NCI-H2227 treated with DMSO at 0.1 percent for 48 hours (cell line): ENCODE measurements around the gene C16orf90.

ENCODE experiments used
- DNase-seq: peaks from one replicate; lab custom pipeline; 2025; lab: John Stamatoyannopoulos, UW

Gene C16orf90, protein sequence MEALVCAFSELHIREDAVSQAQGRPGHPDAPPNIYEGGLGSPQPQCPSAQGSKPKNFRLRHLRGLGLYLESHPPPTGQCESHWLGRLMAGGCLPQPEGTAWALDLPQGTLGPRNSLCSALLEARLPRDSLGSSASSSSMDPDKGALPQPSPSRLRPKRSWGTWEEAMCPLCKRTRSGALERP

DNA sequence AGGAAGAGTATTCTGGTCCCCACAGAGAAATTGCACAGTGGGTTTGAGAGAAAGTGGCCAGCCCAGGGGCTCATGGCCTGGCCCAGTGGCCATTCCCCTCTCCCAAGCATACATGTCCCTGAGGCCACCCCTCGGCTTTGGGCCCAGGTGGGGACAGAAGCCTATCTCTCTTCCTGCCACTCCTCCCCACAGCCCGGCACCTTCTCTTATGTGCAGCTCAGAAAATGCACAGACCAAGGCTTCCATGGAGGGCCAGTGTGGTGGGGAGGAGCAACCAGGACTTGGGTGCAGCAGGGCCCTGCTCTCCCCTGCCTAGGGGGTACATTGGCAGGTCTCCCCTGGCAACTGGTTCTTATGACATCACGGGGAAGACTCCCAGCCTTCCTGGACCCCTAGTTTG is at the start of gene C16orf90:
C16orf90 (minus strand) TSS at position 314 of the 400 bp plus-strand sequence; CDS start at position 246, 68 bp downstream.
- DNase-seq = no peak

DNA sequence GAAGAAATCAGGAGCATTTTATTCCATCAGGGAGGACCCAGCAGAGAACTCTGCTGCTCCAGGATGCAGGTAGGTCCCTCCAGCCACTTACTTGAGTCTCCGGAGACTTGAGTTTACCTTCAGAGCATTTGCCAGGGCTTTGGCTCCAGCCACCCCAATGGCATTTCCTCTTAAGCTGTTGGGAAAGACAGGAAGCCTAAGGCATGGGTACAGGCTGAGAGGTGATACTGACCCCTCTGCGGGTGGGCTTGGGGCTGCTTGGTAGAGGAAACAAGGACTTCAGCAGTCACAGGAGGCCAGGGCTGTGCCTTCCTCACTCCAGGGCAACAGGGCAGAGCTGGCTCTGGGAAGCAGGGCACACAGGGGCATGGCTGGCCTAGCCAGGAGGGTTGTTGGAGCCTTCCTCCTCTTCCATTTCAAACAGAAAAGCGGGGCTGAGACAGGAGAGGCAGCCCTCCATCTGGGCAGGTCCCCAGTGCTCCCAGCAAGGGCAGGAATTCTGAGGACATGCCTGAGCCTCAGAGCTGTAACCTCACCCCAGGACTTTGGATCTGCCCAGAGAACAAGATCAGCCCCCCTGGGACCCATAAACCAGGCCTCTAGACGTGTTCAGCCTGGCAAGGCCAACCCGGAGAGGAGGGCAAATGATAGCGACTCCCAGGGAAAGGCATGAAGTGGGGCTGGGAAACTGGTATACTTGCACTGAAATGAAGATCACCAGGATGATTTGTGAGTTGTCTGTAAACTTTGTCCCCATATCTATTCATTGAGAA is 47.5 kb upstream of the C16orf90 start:
- no peak for DNase-seq

DNA sequence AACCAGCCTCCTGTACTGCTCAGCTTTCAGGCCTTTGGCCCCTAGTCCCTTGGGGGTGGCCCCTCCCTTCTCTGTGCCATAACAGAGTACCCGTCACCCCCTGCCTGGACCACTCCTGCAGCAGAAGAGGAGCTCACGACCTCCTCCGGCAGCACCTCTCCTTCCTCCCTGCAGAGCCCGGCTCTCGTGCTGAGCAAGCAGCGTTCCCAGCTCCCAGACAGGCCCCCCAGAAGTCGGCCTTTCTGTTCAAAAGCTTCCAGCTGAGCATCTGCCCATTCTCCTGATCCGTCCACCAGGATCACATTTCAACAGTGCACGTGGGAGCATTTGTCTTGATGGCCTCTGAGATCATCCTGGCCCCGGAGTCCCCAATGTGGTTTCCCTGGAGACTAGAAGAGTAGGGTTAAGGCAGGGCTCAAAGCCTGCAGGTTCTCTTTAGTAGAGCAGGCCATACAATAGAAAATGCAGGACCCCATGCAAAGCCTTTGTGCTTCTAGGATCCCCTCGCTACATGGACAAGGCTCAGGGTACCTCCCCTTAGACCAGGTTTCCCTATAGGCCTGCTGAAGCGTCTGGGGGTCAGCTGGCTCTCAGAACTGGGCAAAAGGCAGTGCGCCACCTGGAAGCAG is 46.4 kb upstream of the C16orf90 start:
- DNase-seq = no peak

DNA sequence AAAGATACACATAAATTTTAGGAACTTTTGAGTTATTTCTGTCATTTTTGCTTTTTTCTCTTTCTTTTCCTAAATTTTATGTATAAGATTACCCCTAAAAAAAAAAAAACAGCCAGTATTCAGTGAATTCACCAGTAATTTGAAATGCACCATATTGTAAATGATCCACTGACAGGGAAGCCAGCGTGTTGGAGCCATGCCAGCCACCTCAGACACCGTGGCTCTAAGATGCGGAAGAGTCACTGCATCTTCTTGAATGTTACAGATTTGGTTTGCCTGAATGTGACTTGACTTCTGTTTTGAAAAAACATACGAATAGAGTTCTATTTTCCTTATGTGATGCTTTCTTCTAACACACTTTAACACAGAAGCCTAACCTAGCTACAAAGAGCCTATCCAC is 42.9 kb upstream of the C16orf90 start:
- DNase-seq = no peak

DNA sequence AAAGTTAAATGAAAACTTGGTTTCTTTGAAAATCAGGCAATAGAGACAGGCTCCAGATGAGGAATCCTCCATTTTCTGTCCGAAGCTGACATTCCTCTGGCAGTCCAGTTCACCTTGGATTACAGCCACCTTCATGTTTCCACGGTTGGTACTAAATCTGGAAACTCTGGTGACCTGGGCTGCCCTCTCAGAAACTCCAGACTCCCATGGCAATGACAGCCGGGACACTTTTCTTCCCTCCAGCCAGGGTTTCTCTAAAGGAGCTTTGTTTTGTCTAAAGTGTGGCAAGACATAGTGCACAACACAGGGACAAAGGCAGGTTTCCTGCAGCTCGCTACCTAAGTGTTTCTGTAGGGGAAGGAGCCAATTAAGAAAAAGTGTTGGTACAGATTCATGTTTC is 41.6 kb upstream of the C16orf90 start:
- DNase-seq = no peak

DNA sequence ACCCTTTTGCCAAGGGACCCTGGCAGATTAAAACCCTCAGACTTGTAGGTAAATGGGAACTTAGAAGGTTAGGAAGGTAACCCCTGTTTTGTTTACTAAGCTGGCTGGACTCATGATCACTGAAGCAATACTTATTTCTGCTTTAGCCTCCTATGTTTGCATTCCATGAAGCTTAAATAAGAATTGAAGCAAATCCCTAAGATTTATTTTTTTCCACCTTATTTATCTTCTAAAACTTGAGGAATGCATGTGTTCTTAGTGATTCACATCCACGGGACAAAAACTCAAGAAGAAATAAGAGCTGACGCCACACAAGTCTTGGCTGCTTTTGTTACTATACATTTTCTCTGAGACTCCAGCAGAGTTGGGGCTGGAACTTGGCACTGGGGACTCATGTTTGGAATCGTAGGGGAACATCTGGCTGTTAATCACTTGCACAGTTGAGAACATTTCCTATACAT is 41.0 kb upstream of the C16orf90 start:
- no peak for DNase-seq

DNA sequence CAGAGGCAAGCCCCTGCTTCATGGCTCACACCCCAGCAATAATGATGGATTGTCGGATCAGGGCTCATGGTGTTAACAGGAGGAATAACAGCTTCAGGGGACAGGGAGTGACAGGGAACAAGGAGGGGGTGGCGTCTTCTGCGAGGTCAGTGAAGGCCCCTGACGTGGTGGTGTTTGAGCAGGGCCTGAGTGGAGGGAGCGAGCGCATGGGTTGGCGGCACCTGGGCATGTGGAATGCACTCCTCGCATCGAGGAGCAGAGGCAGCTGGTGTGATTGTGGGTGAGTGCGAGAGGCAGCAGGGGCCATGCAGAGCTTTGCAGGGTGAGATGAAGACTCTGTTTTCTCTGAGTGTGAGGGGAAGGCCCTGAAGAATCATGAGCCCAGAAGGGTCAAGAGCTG is 38.8 kb upstream of the C16orf90 start:
- DNase-seq = no peak

DNA sequence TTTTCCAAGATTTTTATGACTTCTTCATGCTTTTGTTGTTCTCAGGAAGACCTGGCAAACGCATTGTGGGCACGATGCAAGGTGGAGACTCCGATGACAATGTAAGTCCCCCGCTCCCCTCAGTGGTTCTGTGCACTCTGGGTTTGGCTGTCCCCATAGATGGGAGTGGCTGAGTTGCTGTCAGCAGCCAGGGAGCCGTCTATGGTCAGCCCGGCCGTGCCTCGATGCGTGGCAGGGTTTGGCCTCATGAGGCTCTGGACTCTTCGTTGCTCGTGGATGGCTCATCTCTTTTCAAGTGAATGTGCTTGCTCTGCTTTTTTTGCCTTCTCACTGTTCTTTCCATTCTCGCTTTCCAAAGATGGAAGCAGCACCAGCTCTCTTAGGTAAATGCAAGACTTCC is 37.5 kb upstream of the C16orf90 start:
- DNase-seq = no peak

DNA sequence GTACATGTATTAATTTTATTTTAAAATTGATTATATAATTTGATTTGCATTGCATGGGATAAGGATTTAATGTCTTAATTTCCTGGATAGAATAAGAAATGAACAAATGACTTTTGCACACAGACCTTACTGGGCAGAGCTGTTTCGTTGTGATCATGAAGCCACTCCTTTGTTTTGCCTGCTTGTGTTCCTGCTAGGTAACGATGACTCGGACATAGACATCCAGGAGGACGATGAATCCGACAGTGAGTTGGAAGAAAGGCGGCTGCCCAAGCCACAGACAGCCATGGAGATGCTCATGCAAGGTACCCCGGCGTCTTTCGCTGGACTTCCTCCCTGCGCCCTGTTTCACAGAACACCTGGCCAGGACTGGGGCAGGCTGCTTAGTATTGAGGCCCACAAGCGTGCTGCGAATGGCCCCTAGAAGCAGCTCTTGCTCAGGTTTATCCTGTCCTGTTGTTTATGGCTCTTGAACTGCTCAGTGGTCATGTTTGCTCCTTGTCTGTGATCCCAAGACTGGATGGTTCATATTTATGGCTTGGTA is 35.2 kb upstream of the C16orf90 start:
- no peak for DNase-seq

DNA sequence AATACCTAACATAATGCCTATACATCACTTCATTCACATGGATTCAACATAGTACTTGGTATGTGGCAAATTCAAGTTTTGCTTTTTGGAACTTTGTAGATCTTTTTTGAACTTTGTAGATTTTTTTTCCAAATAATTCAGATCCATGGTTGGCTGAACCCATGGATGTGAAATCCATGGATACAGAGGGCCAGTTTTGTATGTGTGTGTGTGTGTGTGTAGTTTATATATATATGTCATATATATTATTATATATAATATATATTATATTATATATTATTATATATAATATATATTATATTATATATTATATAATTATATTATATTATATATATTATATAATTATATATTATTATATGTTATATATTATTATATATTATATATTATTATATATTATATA is 33.9 kb upstream of the C16orf90 start:
- DNase-seq = no peak

DNA sequence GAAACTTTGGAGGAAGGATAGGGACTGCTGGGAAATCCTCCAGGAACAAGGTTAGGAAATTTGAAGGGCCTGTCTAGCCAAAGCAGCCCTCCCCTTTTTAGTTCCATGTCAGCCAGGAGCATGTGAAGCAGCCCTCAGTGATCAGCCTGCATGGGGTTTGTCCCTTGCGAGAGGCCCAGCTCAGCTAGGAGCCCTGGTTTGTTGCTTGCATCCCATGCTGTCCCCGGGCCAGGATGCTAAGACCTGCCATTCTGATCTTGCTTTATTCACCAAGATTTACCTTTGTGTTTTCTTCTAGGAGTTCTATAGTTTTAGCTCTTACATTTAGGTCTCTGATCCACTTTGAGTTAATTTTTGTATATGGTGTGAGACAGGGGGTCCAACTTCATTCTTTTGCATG is 33.1 kb upstream of the C16orf90 start:
- DNase-seq = no peak

DNA sequence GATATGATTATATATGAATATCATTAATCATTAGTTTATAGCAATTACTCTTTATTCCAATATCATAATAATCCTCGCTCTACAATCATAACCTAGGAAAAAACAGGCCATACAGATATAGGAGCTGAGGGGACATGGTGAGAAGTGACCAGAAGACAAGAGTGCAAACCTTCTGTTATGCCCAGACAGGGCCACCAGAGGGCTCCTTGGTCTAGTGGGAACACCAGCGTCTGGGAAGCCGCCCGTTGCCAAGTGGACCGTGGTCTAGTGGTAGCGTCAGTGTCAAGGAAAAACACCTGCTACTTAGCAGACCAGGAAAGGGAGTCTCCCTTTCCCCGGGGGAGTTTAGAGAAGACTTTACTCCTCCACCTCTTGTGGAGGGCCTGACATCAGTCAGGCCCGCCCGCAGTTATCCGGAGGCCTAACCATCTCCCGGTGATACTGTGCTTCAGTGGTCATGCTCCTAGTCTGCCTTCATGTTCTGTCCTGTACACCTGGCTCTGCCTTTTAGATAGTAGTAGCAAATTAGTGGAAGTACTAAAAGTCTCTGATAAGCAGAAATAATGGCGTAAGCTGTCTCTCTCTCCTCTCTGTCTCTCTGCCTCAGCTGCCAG is 32.0 kb upstream of the C16orf90 start:
- peak; percentile 46 for DNase-seq

DNA sequence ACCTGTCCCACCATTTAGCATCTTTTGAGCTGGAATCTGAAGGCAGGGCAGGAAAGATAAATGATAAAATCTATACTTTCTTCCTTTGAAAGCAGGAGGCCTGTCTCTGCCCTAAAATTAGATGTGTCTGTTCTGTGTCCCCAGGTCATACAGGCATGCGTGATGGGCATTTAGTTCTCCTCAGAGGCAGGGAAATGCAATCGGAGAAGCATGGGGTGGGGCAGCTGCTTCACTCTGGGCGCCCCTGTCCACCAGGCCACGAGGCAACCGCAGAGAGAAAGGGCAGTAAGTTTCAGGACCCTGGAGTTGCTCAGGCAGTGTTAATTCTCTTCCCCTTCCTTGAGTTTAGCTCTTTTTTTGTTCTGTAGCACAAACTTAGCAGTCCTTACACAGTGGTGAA is 30.7 kb upstream of the C16orf90 start:
- DNase-seq = no peak

DNA sequence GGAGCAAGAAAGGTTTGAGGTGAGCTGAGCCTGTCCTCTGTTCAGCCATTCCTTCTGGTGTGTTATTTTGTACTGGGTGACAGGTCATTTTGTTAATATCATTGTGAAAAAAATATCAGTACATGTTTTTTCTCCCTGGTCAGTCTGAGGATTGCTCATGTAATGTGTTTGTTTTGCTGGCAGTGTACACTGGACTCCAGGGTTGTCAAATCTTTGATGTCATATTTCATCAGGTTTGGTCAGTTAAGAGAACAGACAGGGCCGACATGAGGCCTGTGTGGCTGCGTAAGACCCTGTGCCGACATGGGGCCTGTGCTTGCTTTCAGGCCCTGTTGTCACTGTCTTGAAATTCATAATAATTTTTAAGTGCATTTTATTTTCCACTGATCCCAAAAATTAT is 28.0 kb upstream of the C16orf90 start:
- DNase-seq = no peak

DNA sequence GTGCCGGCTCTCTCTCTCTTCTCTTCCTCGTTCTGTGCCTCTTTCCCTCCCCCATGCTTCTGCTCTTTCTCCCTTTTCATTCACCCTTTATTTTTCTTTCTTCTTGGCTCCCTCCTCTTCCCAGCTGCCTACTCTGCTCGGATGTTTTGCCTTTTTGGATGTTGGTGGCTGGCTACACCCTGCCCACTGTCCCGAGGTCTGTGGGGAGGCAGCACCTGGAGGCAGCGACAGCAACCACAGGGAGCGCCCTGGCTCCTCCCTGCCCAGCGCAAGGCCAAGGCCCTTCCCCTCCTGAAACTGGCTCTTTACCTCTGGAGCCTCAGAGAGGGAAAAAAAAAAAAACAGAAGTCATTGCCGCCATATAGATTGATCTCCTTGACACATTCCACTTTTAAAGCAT is 25.6 kb upstream of the C16orf90 start:
- DNase-seq = no peak

DNA sequence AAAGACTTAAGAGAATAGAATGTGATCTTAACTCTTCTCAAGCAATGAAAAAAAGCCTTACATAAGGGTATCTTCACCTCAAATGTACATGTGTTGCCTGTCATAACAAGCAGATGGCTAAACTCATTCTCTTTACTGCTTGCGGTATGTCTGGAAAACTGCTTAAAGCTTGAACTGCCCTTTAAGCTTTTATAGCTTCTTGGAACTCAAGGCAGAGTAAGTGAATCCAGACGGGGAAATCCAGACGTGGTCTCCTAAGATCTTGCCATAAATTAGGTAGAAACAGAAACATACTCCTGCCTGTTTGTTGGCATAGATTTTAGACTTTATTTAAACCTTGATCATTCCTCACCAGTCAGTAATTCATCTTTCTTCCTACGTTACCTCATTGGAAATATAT is 25.1 kb upstream of the C16orf90 start:
- DNase-seq = no peak

DNA sequence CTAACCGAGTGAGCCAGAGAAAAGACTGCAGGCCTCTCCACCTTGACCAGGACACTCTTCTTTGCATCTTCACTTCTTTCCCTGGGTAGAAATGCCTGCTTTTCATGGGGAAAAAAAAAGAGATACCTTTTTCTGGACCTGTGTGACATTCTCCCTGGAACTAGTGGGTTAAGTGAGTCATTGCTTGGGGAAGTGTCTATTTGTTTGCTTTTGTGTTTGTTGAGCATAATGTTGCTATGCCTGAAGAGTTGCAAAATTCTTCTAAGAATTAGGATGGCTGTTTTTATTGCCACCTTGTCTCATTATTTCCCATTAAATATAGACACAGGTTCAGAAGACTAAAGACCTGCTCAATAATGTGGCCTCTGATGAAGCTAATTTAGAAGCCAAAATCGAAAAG is 24.3 kb upstream of the C16orf90 start:
- DNase-seq = no peak

DNA sequence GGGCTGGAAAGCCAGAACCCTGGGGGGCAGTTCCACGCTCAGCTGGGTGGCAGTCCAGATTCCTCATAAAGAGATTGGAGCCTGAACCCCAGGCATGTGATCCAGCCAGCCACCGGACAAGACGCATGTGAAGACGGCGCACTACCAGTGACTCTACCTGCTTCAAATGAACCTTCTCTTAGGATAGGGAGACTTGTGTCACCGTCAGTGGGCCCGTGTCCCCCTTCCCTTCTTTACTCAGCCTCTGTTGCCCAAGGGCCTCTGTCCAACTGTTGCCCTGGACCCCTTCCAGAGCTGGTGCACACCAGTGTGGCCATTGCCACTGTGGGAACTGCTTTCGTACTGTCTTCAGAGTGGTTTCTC is 23.7 kb upstream of the C16orf90 start:
- DNase-seq = no peak

DNA sequence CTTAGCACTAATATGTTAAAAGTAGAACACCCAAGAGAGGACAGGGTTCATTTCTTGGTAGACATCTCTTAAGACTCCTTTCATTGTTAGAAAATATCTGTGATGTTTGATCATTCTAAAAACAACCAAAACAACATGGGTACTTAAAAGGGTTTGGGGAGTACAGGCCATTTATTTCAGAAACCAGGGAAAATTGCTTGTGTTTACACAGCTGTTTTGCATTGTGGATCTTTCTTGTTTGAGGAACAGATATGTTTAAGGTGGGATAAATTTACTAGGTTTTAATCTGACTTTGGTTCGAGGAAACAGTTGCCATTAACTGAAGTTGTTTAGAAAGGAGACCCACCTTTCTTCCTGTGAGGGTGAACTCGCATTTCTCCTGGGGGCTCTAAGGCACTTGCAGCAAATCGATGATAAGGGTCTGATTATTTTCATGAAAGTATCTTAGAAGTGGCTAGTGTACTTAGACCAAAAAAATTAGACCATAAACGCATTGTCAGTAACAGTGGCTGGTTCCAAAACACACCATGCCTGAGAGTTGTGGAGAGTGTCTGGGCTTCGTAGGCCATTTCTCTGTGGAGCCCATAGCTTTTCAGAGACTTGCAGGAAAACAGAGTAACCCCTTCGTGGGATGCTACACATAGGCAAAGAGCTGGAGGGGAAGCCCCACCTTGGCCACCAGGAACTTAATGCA is 23.1 kb upstream of the C16orf90 start:
- no peak for DNase-seq

DNA sequence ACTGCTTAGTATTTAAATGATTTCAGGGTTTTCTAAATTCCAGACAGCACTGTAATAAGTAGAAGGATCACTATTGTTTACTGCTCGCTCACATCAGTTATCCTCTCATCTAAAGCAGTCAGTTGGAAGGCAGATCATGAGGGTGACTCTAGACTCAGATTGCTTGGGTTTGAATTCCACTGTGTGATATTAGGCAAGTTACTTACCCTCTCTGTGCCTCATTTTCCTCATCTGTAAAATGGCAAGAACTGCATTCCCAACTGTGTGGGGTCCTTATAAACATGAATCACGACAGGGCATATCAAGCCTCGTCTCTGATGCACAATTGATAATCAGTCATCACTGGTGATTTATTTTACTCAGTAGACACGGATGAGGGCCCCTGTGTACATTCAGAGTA is 20.6 kb upstream of the C16orf90 start:
- no peak for DNase-seq

DNA sequence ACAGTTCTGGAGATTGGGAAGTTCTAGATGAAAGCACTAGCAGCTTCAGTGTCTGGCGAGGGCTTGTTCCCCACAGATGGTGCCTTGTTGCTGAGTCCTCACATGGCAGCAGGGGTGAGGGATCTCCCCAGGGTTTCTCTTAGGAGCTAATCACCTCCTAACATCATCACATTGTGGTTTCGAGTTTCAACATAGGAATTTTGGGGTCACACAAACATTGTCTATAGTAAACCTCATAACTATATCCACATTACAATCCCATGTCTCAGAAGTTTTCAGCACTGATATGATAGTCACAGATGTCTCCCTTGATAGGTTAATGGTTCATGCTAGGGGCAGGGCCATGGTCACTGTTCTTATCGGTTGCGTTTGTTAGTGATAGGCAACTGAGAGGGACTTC is 19.3 kb upstream of the C16orf90 start:
- DNase-seq = no peak
